Measurements from ENCODE around the gene IGLL5.

Gene IGLL5

DNA sequence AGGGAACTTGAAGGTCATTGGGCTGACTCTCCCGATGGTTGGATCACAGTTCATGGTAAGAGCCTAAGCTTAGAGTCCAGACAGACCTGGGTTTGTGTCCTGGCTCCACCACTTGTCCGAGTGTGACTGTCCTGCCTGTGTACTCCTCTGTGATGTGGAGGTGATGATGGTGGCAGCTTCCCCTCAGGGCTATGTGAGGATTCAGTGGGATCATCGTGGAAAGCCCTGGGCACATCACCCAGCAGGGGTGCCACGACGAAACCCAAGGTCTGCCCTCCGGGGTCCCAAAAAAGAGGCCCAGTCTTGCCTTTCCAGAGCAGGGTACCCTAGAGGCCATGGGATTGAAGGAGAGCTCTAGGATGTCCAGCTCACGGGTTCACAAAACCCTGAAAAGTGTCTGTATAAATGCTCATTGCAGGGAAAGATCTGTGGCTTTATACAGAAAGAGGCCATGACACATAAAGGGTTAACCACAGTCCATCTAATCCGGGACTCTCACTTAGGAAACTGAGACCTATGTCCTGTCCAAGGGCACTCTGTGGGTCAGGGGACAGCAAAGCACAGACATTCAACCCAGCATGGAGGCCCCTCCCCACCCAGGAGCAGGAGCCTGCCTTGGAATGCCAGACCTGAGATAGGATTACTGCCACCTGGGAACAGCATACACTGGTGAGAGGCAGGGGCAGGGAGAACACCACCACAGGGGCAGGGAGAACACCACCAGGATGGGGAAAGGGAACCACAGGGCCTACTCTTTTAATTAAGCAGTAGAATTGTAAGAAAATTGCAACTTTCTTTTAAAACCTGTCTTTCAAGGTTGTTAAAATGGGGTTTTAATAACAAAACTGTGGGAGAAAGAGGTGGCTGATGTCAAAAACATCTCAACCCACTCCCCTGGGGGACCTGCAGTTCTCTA is 51.3 kb downstream of the IGLL5 start:
- DNase-seq (ENCODE audit: low spot score): no peak

GRCh38 chr22:22939588-22940368 is 52.2 kb downstream of the IGLL5 start:
- no peak for DNase-seq (ENCODE audit: low spot score)

DNA sequence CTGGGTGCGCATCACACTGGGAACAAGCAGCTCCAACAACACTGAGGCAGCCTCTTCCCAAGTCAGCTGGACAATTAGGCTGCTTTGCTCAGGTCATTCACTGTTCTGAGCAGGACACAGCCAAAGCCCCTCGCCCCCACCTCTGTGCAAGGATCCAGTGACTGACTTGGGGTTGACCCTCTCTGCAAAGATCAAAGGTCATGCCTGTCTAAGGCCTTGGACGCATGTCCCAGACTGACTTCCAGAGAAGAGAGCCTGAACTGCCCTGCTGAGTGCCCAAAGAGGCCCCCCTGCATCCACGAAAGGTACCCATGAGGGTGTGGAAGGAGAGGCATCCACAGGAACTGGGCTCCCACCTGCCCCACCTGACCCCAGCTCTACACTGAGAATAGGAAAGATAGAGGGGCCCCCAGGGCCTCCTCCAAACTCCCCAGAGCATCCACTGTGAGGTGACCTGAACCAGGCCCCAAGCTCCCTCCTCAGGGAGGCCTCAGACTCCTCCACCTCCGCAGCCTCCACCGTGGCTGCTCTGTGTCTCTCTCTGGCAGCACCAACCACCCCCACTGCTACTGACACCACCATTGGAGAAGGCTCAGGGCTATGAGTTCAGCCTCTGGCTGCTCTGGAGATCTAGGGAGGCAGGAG is 53.5 kb downstream of the IGLL5 start:
- no peak for DNase-seq (ENCODE audit: low spot score)

GRCh38 chr22:22941831-22942510 is 54.4 kb downstream of the IGLL5 start:
- DNase-seq (ENCODE audit: low spot score): no peak

DNA sequence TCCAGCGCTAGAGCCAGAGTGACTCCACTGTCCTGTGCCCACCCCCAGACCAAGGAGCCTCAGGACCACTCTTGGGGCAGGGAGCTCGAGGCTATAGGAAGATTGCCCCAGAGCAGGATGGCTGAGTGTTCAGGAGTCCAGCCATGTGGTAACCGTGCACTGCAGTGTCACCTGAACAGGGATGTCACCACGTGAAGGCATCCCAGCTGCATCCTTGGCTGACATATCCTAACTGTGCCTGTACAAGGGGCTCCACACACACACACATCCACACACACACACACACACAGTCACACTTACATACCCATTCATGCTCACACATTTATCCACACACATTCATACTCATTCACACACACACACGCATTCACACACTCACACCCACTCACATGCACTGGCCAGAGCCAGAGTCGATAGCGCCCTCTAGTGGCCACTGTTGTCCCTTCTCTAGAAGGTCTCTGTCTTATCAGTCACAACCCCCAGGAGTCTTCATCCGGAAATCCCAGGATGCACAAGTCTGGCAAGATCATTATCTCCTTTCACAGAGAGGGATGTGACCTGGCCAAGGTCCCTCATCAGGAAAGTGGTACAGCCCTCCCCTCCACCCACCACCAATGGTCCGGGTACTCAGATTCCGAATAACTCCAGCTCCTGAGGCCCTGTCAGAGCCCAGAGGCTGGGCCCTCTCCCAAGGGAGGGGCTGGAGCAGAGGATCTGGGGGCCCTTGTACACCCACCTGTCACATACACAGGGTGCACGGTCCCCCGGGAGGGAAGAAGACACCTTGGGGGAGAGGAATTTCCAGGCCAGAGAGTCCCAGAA is 55.1 kb downstream of the IGLL5 start:
- peak; percentile 71 for DNase-seq (ENCODE audit: low spot score)

DNA sequence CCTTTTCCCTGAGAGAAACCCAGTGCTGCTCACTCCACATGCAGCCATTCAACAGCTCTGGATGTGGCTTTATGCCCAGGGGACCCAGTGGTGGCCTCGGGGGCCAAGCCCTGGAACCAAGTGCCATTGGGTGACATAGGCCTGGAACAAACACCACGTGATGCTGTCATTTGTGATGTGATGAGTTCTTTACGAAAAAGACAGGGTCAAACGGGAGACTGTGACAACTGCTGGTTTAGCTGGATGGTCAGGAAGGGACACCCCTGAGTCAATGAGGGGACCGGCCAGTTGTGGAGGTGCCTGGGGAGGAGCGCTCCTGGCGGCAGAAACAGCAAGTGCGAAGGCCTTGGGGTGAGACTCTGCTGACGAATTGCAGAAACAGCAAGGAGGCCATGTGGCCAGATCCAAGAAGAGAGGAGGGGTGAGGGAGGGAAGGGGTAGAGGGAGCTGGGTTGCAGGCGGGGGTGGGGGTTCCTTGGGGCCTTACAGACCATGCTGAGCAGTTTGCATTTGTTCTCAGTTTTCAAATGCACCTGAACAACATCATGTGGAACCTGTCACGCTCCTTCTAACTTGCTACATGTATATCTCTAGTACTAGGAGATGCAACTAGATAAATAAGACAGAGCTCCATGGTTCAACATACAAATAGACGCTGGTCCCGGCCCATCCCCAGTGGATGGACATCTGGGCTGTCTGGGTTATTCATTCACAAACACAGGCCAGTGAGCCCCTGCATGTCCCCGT is 56.1 kb downstream of the IGLL5 start:
- no peak for DNase-seq (ENCODE audit: low spot score)

DNA sequence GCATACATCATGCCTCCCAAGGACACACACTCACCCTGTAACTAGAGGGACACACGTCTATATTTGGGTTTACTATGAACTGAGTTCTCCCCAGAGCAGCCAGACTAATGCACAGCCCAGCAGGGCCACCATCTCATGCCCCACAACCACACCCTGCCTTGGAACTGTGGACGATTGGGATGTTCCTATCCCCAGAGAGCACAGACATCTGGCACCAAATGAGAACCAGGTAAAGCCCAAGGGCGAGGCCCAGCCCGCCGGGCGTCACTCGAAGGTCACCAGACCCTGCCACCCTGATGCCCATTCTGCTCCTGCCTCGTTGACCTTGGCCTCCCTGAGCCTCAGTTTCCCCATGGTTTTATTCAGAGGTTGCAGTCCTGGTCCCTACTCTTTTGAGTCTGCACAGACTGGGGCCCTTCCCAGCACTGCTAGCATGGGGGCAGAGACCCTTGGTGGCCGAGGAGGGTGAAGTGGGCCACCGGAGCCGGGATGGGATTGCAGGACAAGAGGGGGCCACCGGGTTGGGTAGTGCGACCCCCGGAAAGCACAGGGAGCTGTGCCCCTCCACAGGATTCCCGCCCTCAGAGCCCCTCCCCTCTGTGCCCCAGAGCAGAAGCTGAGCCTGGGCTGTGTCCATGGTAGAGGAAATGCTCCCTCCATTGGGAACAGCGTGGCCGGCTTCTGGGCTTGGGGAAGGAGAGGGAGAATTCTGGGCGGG is 56.8 kb downstream of the IGLL5 start:
- DNase-seq (ENCODE audit: low spot score): no peak

DNA sequence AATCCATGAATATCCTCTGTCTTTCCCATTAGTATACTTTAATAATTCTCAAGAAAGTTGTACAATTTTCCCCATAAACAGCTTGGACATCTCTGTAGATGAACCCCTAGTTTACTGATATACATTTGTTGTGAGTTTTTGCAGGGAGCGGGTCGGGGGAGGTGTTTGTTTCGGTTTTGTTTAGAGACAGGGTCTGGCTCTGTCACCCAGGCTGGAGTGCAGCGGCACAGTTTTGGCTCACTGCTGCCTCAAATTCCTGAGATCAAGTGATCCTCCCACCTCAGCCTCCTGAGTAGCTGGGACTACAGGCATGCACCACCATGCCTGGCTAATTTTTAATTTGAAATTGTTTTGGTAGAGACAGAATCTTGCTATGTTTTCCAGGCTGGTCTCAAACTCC is 57.6 kb downstream of the IGLL5 start:
- no peak for DNase-seq (ENCODE audit: low spot score)

Data from kidney capillary endothelial cell (primary cell).